ENCODE results near the gene MIOS.

- TF ChIP-seq CTCF (IDR thresholded peaks at IDR 0.05 in 4 of 5, conservative IDR thresholded peaks at IDR 0.05 in 1 of 5) (no peak), POLR2A (IDR thresholded peaks at IDR 0.05) (no peak)
These were observed 29.5 kb downstream of the MIOS start for GRCh38 chr7:7596176-7596575.

All from gastrocnemius medialis (tissue), 4 donors.